Hematopoietic multipotent progenitor cell treated with erythropoietin and hydrocortisone succinate and interleukin-3 and kit ligand, for 15 days (in vitro differentiated cells): ENCODE measurements around the gene MTF1.
A peak's percentile ranks its signal among the peaks of the same experiment; 100 is the strongest.

Source experiments
- DNase-seq: peaks from one replicate; pipeline ENCODE4 v3.0.0-alpha.2; 2015; ENCODE audit warnings: low spot score

Gene MTF1

DNA sequence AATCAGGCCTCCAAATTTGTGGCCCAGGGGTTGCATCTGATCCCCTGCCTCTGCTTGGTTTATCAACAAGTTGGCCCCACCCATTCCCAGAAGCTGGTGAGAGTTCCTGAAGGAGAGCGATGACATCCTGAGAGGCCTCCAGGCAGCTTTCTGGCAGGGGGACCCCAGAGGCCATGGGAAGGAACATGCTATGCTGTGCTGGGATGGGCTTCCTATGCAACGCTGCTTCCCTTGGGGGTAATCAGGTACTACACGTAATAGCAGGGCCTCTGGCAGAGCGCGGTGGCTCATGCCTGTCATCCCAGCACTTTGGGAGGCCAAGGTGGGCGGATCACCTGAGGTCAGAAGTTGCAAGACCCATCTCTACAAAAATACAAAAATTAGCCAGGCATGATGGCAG, 8.4 kb upstream of the MTF1 start:
- DNase-seq, result no peak

DNA sequence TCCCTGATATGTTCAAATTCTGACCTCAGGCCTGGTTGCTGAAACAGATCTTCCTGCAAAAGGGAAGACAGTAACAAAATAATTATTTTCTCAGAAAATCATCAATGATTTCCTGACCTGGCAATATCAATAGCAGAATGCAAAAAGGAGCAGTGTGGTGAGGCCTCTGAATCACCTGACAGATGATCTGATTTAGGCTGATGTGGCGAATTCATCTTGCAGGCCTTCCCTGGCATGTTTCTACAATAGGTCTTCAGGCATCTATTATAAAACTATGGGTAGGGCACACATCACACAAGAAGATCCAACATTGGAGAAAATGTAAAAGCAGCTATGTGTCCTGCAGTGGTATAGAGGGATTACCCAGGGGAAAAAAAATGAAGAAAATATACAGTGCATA, 7.1 kb upstream of the MTF1 start:
- no peak for DNase-seq

DNA sequence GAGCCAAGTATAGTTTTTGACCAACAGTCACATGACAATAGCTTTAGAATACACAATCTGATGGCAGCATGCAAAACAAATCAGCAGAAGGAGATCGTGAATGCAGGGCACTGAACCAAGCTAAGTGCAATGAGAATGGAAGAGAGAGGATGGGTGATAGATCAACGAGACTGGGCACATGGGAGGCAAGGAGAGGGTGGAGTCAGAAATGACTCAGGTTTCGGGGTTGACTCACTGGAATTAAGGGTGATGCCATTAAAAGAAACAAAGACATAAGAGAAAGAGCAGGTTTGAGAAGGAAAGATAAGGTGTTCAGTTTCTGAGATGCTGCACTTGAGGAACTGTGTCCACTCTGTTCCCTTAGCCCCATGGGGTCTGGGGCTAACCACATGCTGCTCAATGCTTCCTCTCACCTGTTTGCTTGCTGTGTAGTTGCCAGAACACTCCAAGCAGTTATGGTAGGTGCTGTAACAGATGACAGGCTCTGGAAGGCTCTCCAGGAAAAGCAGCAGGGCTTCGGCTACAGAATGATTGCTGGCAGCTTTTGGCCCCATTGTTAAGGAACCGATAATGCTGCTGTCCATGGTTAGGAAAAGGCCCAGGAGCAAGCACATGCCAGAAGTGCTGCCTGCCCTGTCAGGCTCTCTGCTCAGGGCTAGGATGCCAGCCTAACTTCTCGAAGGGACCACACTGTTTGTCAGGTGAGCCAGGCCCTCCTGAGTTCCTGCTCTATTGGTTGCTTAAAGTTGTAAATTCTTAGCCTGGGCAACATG, 6.1 kb upstream of the MTF1 start:
- peak; percentile 35 for DNase-seq

DNA sequence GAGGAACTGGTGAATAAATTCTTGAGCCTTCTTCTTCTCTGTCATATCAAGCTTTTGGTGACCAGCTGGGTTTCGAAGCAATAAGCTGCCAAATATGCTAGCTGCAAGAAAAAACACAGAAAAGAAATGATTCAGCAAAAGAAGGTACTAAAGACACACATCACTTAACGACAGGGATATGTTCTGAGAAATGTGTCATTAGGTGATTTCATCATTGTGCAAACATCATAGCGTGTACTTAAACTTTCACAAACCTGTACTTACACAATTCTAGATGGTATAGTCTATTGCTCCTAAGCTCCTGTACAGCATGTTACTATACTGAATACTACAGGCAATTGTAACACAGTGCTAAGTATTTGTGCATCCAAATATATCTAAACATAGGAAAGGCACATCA, 2.9 kb upstream of the MTF1 start:
- no peak for DNase-seq

DNA sequence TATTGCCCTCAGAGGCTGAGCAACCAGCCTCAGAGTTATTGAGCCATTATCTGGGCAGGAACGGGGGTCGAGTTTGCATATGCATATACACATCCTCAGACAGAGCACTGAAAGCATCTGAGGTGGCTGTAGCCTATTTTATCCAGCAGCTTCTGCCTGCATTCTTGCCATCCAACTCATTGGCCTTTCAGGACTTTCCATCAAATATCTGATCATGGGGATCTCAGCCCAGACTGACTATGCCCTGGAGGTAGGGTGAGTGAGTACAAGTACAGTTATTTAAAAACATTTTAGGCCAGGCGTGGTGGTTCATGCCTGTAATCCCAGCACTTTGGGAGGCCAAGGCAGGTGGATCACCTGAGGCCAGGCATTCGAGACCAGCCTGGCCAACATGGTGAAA, 1.8 kb upstream of the MTF1 start:
- DNase-seq, result no peak

DNA sequence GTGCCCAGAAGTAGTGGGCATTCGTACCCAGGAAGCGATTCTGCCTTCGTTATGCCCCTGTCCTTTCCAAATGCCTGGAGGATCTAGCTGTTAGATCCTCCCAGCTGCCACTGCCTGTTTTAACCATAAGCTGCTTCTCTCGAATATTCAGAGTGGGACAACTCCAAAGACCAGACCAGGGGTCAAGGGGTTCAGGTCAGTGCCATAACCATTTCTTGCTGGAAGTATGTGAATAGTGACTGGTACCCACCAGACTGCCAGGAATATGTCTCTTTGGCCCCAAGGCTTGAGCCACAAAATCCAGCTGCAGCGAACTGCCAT, 914 bp upstream of the MTF1 start:
- no peak for DNase-seq

DNA sequence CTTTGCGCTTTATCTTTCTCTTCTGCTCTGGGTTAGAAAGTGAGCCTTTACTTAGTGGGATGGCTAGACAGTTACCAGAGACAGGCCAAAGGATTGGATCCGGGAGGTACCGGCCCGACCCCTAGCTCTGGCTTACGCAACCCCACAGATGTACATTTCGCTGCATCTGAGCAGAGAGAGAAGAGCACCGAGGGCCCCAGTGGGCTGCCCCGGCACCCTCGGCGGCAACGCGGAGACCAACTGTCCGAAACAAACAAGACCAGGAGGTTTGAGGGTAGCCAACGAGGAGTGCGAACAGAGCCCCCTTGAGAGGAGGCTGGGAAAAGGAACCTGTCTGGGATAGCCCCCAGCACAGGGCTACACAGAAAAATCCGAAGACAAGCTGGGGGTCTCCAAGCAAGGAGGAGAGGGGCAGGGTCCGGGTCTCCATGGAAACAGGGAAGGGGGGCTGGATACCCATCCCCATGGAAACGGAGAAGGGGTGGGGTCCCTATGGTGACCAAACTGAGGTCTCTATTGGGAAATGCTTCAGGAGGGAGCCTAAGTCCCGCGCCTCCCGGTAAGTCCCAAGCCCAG, 373 bp downstream of the MTF1 start:
- DNase-seq, result no peak

DNA sequence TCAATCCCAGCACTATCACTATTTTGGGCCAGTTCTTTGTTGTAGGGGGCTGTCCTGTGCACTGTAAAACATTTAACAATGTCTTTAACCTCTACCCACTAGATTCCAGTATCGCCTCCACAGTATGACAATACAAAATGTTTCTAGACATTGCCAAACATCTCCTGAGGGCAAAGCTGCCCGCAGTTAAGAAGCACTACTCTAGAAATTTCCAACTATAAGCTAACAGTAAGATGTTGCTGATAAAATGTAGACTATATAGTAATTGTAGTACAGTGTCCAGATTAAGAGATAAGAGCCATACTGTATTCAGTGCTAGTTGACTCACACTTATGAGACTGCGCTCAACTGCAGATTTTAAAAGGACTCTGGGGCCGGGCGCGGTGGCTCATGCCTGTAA, 5.0 kb downstream of the MTF1 start:
- DNase-seq, result no peak

DNA sequence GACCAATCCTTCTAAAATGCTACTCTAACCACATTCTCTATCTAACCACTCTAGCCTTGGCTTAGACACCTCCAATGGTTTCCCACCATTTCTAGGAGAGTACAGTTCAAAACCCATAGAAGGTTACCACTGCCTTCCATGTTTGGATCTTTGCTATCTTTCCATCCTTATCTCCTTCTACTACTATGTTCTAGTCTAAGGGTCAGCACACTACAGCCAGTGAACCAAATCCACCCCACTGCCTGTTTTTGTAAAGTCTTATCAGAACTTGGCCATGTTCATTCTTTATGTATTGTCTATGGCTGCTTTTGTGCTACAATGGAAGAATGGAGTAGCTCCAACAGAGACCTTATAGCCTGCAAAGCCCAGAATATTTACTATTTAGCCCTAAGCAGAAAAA, 6.2 kb downstream of the MTF1 start:
- no peak for DNase-seq

DNA sequence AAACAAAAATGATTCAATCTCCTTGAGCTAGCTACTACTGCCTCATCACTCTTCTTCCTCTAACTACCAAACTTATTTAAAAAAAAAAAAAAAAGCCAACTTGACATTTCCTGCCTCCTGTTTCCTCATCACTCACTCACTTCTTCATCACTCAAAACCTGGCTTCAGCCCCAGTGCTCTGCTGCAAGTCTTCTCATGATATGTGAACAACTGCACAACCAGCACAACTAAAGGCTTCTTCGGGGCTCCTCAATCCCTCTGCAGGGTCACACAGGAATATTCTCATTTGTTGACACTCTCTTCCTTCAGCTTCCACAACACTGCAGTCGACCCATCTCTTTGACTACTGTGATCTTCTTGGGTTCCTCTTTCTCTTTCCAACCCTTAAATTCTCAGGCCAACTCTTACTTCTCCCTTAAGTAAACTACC, 7.6 kb downstream of the MTF1 start:
- no peak for DNase-seq

DNA sequence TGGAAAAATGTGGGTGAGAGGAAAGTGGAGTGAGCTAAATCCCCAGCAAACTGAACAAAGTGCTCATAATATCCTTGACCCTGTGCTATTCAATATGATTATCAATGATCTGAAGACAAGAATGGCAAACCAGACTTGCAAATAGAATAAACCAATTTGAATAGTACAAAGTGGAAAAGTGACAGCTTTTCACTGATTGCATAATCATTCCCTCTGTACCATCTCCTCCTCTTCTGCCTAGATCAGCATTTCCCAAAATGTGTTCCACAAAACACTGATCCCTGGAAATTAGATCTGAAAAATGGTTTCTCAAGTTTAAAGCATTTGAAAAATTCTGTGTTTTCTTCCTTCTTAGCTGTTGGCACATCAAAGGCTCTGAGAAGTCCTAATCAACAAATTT, 8.1 kb downstream of the MTF1 start:
- DNase-seq, result no peak

DNA sequence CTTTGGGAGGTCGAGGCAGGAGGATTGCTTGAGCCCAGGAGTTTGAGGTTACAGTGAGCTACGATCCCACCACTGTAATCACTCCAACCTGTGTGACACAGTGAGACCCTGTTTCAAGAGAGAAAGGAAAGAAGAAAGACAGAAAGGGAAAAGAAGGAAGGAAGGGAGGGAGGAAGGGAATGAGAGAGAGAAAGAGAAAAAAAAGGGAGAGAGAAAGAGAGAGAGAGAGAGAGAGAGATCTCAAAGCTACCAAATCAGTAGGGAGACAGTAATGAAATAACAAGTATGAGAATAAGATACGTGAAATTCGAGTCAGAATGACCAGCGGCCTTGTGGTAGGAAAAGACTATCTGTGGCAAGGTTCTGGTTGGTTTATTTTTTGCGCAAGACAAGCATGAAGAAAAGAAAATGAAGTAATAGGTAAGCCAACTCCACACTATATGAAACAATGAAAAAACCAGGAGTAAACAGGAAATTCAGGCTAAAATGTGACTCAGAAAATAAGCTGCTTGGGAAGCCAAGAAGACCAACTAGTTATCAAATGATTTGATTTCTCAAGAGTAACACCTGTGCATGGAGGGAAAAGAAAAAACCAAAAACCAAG, 8.9 kb downstream of the MTF1 start:
- DNase-seq, result no peak

DNA sequence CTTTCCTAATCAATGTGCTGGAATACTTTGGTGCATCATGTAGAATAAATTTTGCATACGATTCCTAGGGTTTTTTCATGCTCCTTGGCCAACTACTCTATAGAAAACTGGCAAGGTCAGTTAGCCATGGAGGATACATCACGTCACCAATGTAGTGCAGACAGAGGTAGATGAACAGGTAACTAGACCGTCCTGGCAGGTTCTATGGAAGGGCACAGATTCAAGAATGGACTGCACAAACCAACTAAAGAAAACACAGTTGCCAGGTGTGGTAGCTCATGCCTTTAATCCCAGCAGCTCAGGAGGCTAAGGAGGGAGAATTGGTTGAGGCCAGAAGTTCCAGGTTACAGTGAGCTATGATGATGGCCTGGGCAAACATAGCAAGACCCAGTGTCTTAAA, 9.9 kb downstream of the MTF1 start:
- no peak for DNase-seq

DNA sequence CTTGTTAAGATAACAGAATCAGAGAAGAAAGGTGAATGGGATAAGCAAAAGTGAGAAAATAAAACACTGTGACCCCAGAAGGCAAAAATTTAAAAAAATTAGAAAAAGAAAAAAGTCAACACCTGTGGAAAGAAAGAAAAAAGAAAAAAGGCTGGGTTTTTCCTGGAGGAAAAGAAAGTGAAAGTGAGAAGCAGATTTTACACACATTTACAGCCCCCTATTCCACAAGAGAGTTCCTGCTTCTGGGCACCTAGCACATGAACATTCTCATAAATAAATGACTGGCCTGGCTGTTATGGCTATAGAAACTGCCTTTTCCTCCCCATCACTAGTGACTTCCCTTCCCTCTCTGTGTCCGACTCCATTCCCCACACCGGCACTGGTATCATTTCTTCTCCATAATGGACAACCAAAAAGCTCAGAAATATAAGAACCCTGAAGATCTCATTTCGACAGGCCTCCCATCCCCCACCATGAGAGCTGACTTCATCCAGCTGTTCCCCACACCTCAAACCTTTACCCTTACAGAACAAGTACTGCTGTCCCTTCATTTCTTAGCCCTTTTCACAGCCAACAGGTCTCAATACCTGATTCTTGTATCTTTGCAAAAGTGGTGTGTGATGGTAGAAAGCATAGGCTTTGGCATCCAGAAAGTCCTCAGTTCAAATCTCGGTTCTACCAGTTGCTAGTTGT, 12.6 kb downstream of the MTF1 start:
- DNase-seq, result no peak

DNA sequence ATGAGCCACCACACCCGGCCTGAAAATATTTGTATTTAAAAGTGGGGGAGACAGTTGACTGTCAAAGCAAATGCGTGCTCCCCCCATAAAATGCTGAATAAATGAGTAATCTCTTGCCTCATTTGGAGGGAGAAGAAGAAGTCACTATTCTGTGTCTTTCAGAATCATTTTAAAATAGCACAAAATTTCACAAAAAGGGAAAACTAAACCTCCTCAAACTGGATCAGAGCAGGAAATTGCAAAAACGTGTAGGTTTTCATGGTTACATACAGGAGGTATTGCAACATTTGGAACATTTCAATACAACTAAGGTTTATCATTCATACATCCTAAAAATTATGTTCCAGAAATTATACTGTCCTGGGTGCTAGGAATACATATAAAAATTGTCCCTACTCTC, 13.6 kb downstream of the MTF1 start:
- no peak for DNase-seq

DNA sequence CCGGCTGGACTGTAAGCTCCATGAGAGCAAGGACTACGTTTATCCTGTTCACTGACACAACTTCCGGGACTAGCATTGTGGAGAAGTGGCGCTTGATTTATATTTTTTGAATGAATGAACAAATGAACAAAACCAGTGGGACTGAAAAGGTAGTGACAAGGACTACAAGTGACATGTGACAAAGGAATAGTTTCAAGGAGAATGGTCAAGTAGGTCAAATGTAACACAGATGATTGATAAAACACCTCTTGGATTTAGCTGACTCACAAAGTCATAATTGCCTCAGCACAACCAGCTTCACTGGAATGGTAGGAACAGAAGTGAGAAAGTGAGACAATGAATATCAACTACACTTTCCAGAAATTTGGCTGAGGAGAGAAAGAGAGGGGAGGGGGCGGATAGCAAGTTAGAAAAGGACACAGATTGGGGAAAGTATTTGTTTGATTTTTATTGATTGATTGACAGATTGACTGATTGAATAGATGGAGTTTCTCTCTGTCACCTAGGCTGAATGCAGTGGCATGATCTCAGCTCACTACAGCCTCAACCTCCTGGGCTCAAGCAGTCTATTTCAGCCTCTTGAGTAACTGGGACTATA, 14.2 kb downstream of the MTF1 start:
- DNase-seq, result no peak

DNA sequence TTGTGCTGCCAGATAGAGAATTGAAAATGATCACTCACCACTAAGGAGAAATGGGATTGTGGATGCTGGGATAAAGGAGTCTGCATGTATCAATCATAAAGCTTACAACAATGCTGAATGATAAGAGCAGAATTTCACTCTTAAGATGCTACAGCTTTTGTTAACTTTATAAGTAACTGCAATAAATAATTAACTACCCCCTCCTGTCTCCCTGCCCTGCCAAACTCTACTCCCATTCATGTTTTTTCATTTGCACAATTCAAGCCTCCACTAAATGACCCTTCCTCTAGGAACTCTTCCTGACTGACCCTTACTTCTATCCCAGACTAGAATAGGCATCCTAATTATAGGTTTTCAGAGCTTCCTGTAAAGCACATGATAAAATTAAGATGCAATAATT, 14.9 kb downstream of the MTF1 start:
- DNase-seq, result no peak

DNA sequence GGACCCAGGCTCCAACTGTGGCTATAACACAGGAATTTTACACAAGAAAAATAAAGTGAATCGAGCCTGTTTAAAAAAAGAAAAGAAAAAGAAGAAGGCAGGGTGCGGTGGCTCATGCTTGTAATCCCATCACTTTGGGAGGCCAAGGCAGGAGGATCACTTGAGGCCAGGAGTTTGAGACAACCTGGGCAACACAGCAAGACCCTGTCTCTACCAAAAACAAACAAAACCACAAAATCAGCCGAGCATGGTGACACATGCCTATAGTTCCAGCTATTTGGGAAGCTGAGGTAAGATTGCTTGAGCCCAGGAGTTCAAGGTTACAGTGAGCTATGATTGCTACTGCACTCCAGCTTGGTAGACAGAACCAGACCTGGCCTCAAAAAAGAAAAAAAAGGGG, 17.7 kb downstream of the MTF1 start:
- no peak for DNase-seq

DNA sequence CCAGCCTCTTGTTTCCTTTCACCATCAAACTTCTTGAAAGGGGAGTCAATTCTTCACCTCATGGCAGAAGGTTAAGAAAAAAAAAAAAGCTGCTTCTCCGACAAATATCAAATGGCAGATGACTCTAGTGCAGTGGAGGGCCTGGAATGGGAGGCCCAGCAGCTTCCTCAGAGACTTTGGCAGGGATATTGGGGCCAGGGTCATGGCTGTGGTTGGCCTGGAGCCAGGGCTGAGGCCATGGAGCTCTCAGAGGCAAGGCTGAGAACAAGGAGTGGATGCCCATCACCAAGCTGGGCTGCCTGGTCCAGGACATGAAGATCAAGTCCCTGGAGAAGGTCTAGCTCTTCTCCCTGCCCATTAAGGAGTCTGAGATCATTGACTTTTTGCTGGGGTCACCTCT, 18.7 kb downstream of the MTF1 start:
- DNase-seq, result no peak

DNA sequence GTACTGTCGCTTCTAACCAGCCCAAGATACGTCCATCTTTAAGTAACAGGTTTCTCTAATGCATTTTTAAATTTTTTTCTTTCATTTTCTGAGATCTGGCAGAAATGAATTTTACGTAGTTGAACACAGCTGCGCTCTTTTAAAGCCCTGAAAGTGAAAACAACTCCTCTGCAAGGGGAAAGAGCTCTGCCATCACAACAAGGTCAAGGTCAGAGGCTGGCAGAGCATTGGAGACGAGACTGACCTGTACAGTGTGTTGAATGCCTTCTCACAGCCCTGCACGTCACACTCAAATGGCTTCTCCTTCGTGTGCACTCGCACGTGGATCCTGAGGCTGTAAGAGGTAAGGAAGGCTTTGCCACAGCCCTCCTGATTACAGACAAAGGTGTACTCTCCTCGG, 19.7 kb downstream of the MTF1 start:
- DNase-seq, result no peak

DNA sequence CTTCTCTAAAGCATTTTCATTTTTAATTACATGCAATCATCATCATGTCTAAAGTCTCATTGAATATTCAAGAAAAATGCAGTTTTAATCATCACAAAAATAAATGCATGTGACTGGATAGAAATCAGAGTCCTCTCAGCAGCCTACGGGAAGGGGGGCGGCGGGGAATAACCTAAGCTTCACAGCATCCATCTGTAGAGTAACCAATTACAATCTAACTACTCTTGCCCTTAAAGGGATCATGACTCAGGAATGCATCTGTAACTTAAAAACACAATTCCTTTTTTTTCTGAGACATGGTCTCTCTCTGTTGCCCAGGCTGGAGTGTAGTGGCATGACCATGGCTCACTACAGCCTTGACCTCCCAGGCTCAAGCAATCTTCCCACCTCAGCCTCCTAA, 22.6 kb downstream of the MTF1 start:
- no peak for DNase-seq

DNA sequence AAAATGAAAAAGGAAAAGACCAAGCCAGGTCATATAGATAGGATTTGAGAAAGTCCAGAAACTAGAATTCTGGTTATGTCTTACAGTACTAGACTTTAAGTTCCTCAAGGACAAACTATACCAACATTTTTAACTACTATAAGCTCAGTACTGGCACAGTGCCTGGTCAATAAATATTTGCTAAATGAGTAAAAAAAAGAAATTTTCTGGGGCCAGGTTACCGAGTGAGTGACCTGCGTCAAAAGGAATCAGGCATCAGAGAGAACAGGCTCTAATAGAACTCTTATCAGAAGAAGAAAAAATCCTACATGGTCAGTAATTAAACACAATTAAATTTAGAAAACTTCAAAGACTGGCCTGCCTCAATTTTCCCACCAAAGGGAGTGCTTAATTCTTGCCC, 27.6 kb downstream of the MTF1 start:
- DNase-seq, result no peak

DNA sequence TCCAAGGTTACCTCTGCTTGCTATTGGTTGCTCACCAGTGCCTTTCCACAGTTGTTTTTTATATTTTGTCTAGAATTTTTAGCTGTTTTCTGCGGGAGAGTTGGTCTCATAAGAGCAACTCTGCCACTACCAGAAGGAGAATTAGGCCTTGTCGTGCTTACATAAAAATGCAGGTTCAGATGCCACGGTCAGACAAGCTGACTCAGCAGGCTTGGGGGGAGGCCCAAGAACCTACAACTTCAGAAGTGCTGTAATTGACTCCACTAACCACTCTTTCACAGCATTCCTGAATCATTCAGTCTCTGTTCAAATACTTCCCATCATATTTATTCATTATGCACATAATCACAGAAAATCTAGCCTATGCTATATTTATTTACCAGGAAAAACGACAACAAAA, 28.3 kb downstream of the MTF1 start:
- no peak for DNase-seq
